KMS-11 (cell line): Measurements from ENCODE around the gene BNC2.

Experiments used
- H2AFZ ChIP-seq: fragments of 200-600 bp; sonication (generic); 2 replicates; pipeline ENCODE4 v1.6.1; 2016; ENCODE audit warnings: antibody characterized with exemption, mixed run types, low read depth
- H3K27ac ChIP-seq: fragments of 200-600 bp; sonication (generic); 2 replicates; pipeline ENCODE4 v1.6.1; 2016; ENCODE audit warnings: mild to moderate bottlenecking, mixed run types
- H3K27me3 ChIP-seq: fragments of 200-600 bp; sonication (generic); 2 replicates; pipeline ENCODE4 v1.6.1; 2017; ENCODE audit warnings: mild to moderate bottlenecking, low read depth, mixed run types, moderate library complexity; ENCODE audit not compliant: insufficient read depth
- H3K36me3 ChIP-seq: fragments of 200-600 bp; sonication (generic); 2 replicates; pipeline ENCODE4 v1.6.1; 2017; ENCODE audit warnings: mild to moderate bottlenecking, mixed run types; ENCODE audit not compliant: insufficient read depth
- H3K4me1 ChIP-seq: fragments of 200-600 bp; sonication (generic); 2 replicates; pipeline ENCODE4 v1.6.1; 2016; ENCODE audit warnings: mild to moderate bottlenecking, low read depth, mixed run types; ENCODE audit not compliant: poor library complexity, severe bottlenecking
- H3K4me2 ChIP-seq: fragments of 200-600 bp; sonication (generic); 2 replicates; pipeline ENCODE4 v1.7.0; 2016; ENCODE audit warnings: mild to moderate bottlenecking, mixed run types
- H3K4me3 ChIP-seq: fragments of 200-600 bp; sonication (generic); IDR thresholded peaks from 2 replicates; pipeline ENCODE4 v1.6.1; 2017; ENCODE audit warnings: low read depth, low read length, mixed read lengths; ENCODE audit not compliant: insufficient read depth
- H3K79me2 ChIP-seq: fragments of 200-600 bp; sonication (generic); 2 replicates; pipeline ENCODE4 v1.6.1; 2016; ENCODE audit warnings: low read depth, mixed run types; ENCODE audit not compliant: insufficient read depth
- H3K9ac ChIP-seq: fragments of 200-600 bp; sonication (generic); 2 replicates; pipeline ENCODE4 v1.6.1; 2016; ENCODE audit warnings: mild to moderate bottlenecking, mixed run types
- H4K20me1 ChIP-seq: fragments of 200-600 bp; sonication (generic); 2 replicates; pipeline ENCODE4 v1.6.1; 2016; ENCODE audit warnings: mild to moderate bottlenecking, mixed run types; ENCODE audit not compliant: insufficient read depth
- TF ChIP-seq, protein P1 (sequence below): fragments of 200-600 bp; sonication (generic); conservative IDR thresholded peaks from 2 replicates; pipeline ENCODE4 v1.6.1; 2017; ENCODE audit warnings: low read depth, mild to moderate bottlenecking, antibody characterized with exemption, low read length, moderate library complexity, mixed read lengths

Gene BNC2

DNA sequence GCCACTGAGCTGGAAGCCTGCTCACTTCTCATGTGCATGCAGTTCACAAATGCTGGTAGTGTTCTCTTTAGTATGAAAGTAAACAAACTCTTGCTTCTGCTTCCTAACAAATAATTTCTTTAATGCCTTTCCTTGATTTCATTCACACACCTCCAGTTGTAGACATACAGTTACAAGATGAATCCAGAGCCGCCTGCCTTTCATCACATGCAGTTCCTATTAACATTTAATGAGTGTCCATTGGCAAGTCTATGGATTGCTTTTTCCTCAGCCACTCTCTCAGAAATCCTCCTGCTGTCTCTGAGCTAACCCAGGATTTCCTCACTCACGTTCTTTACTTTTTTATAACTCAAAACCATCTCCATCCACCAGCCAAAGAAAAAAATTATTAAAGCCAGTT lies 408.6 kb downstream of the BNC2 start:
- Histone ChIP-seq H3K4me2 (no peak overlapping the region), H3K9ac (no peak overlapping the region)
- TF ChIP-seq, protein P1, sequence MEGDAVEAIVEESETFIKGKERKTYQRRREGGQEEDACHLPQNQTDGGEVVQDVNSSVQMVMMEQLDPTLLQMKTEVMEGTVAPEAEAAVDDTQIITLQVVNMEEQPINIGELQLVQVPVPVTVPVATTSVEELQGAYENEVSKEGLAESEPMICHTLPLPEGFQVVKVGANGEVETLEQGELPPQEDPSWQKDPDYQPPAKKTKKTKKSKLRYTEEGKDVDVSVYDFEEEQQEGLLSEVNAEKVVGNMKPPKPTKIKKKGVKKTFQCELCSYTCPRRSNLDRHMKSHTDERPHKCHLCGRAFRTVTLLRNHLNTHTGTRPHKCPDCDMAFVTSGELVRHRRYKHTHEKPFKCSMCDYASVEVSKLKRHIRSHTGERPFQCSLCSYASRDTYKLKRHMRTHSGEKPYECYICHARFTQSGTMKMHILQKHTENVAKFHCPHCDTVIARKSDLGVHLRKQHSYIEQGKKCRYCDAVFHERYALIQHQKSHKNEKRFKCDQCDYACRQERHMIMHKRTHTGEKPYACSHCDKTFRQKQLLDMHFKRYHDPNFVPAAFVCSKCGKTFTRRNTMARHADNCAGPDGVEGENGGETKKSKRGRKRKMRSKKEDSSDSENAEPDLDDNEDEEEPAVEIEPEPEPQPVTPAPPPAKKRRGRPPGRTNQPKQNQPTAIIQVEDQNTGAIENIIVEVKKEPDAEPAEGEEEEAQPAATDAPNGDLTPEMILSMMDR, result no peak

DNA sequence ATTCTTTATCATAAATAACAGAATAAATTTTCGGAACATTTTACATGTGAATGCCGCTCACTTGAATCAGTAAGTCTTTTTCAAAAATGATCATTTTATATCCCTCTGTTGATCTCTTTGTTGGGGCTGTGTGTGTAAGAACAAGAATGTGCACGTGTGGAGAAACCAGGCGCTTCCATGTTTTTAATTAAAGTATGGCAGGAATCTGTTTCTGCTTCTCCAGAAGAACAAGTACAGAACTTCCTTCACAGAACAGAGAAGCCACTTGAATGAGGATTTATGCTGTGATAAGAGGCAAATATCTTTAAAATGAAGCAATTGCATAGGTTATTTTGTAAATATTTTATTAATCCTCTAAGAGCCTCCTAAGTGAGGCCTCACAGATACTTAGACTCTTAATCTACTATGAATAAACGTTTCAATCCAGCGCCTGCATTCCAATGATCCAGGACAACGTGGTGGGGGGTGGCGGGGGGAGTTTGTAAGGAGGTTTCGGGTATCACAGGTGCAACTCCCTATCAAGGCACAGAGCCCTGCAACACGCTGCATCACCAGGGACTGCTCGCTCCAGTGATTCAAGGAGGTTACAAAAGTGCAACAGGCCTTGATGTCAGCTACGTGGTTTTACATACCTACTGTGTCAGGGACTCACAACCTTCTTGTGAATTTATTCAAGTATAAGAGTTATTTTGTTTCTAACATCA lies 409.2 kb downstream of the BNC2 start:
- Histone ChIP-seq H2AFZ (no peak overlapping the region), H3K27ac (peak overlapping the region; percentile 95; the same call in 1 of the 2 replicates), H3K9ac (no peak overlapping the region), H3K4me2 (no peak overlapping the region), H4K20me1 (no peaks in the 10 kb centered on the region), H3K4me3 (no peak overlapping the region), H3K4me1 (peaks cover 57% of the 10 kb centered on the region), H3K36me3 (no peaks in the 10 kb centered on the region), H3K27me3 (no peaks in the 10 kb centered on the region), H3K79me2 (no peaks in the 10 kb centered on the region)
- TF ChIP-seq, protein P1, result no peak

More for the DNA sequence above, 408.6 kb downstream of the BNC2 start:
- no peaks in the 10 kb centered on the region for H4K20me1 ChIP-seq
- H3K27ac ChIP-seq, result no peak overlapping the region
- H3K4me1 ChIP-seq, result peaks cover 55% of the 10 kb centered on the region
- no peaks in the 10 kb centered on the region for H3K27me3 ChIP-seq
- H3K36me3 ChIP-seq, result no peaks in the 10 kb centered on the region
- H2AFZ ChIP-seq, result no peak overlapping the region
- H3K4me3 ChIP-seq, result no peak overlapping the region
- no peaks in the 10 kb centered on the region for H3K79me2 ChIP-seq

DNA sequence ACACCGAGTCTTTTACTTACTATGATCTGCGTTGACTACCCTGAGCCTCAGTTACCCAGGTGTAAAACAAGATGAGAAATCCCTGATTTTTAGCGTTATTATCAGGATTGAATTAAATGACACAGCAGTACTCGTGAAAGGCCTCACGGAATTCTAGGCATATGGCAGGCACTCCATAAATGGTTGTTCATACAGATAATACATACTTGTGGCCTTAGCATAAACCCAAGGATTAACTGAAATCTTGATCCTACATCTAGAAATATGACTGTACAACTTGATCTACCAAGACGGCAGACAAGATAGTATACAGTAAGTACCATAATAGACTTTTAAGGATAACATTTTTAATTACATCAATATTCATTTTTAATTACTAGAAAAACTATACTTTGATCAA lies 409.8 kb downstream of the BNC2 start:
- Histone ChIP-seq H3K9ac (peak overlapping the region; percentile 76), H3K4me3 (no peak overlapping the region), H3K36me3 (no peaks in the 10 kb centered on the region), H3K27me3 (no peaks in the 10 kb centered on the region), H3K4me2 (0 out of 2 replicates have a peak overlapping the region, but pooled peaks have one; percentile 55), H4K20me1 (no peaks in the 10 kb centered on the region), H2AFZ (peak overlapping the region; percentile 68; the same call in 1 of the 2 replicates), H3K27ac (peak overlapping the region; percentile 95), H3K79me2 (no peaks in the 10 kb centered on the region), H3K4me1 (peaks cover 62% of the 10 kb centered on the region)
- TF ChIP-seq, protein P1, result no peak

DNA sequence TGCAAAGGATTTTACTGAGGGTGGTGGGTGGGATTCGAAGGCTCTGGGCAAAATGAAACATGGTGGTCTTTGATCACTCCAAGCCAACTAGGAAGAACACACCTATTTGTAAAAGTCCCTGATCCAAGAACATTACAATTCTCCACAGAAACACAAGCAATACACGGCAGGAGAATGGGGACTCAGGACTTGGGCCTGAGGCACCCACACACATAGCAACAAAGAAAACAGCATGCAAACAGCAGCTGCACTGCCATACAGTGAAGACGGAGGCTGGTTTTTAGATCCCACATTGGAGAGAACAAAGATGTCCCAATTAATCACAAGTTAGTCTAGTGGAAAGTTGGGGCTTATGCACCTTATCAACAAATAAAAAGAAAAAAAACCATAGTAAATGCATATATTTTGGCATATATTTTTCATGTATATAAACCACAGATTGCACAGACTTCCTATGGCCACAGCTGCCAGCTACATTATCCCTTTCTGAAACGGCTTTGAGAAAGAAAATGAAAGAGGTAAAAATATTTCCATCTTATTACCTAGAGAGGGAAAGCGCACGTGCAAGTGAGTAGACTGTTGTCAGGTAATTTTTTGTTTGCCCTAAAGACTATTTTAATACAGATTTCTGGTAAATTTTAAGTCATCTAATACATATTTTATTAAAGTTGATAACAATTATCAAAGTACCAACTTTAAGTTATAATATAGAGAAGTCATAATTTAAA lies 410.9 kb downstream of the BNC2 start:
- Histone ChIP-seq H2AFZ (peak overlapping the region; percentile 68; the same call in 1 of the 2 replicates), H3K36me3 (no peaks in the 10 kb centered on the region), H3K4me3 (no peak overlapping the region), H3K27me3 (no peaks in the 10 kb centered on the region), H3K4me2 (peak overlapping the region; percentile 55), H3K4me1 (peaks cover 72% of the 10 kb centered on the region), H3K27ac (peak overlapping the region; percentile 95), H3K79me2 (no peaks in the 10 kb centered on the region), H3K9ac (peak overlapping the region; percentile 76), H4K20me1 (no peaks in the 10 kb centered on the region)
- TF ChIP-seq, protein P1, result no peak
